GM06990 (cell line): Measurements from ENCODE around the gene ERC1.

Experiments
- DNase-seq: peaks from one replicate; pipeline ENCODE4 v3.0.0-alpha.2; 2011; ENCODE audit not compliant: insufficient read length; ENCODE audit errors: extremely low read depth
- H3K27me3 ChIP-seq: replicated peaks from 2 replicates; pipeline ENCODE4 v1.6.0; 2011; ENCODE audit warnings: low read length; ENCODE audit not compliant: control insufficient read depth, insufficient read depth
- H3K36me3 ChIP-seq: 2 replicates; pipeline ENCODE4 v1.5.1; 2011; ENCODE audit warnings: low read length; ENCODE audit not compliant: control insufficient read depth, insufficient read depth
- H3K4me3 ChIP-seq: replicated peaks from 2 replicates; pipeline ENCODE4 v1.5.1; 2011; ENCODE audit warnings: low read depth, mild to moderate bottlenecking, control low read depth, low read length
- TF ChIP-seq, protein P1 (sequence below): IDR thresholded peaks from 2 replicates; pipeline ENCODE4 v1.5.1; 2011; ENCODE audit warnings: low read length, control low read depth, mild to moderate bottlenecking, inconsistent platforms; ENCODE audit not compliant: insufficient read depth, poor library complexity, severe bottlenecking

ERC1 gene

DNA sequence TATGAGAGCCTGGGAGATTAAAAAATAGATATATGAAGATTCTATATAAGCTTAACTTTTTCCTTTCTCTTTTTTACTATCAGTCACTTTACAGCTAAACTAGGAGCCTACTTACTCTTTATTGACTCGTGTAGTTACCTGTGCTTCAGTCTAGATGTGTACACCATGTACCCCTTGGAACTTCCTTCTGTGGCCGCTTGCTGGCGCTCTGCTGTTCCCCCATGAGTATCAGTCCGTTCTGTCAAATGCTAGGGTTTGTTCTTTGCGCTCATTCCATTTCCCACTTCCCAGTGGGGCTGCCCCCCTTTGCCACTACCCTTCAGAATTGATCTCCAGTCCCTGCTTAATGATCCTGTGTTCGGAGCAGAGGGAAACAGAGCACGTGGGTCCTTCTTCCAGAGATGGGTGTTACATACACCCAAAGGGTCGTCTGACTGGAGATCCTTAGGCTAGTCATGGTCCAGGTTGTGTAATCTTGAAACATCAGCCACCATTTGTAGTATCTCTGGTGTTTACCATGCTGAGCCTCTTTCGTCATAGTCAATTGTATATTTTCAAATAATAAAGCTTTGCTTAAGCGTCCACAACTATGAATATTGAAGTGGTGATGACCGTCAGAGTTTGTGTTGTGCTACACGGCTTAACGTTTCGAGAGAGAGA is 443.4 kb downstream of the ERC1 start:
- TF ChIP-seq, protein P1, sequence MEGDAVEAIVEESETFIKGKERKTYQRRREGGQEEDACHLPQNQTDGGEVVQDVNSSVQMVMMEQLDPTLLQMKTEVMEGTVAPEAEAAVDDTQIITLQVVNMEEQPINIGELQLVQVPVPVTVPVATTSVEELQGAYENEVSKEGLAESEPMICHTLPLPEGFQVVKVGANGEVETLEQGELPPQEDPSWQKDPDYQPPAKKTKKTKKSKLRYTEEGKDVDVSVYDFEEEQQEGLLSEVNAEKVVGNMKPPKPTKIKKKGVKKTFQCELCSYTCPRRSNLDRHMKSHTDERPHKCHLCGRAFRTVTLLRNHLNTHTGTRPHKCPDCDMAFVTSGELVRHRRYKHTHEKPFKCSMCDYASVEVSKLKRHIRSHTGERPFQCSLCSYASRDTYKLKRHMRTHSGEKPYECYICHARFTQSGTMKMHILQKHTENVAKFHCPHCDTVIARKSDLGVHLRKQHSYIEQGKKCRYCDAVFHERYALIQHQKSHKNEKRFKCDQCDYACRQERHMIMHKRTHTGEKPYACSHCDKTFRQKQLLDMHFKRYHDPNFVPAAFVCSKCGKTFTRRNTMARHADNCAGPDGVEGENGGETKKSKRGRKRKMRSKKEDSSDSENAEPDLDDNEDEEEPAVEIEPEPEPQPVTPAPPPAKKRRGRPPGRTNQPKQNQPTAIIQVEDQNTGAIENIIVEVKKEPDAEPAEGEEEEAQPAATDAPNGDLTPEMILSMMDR, result no peak
- no peak for DNase-seq
- Histone ChIP-seq H3K27me3 (no peaks in the 10 kb centered on the region), H3K36me3 (no peaks in the 10 kb centered on the region), H3K4me3 (no peak overlapping the region)

DNA sequence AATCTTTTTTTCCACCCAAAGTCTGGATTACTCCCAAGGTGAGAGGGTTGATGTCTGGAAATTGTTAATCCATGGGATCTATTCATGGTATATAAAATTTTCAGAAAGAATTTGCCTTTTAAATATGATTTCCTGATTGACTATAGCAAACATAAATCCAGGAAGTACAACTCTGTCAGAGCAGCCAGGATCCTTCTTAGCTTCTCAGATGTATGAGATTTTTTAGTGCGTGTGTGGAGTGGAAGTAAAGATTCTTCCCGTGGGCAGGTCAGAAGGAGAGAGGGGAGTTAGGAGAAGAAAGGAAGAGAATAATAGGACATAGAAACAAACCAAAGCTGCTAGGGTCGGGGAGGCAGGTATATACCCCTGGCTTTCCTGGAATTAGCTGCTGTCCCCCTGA is 444.0 kb downstream of the ERC1 start:
- no peak overlapping the region for H3K4me3 ChIP-seq

DNA sequence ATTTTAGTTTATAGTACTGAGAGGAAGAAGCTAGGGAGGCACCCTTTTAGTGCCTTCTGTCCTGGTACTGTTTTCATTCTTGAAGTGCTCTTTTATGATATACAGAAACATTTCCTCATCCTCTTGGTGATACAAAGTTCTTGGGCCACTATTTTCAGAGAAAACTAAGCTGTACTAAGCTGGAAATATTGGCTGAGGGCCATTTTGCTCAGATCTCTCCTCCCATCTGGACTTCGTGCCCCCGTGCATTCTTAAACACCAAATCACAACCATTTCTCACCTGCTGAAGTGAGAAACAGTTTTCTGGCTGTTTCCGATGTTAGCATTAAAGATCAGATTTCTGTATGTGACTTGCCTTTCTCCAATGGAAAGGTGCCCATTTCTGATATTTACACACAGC is 444.4 kb downstream of the ERC1 start:
- Histone ChIP-seq H3K4me3 (no peak overlapping the region), H3K36me3 (no peaks in the 10 kb centered on the region), H3K27me3 (no peaks in the 10 kb centered on the region)
- no peak for DNase-seq
- TF ChIP-seq, protein P1, result no peak

More for the DNA sequence above, 444.0 kb downstream of the ERC1 start:
- no peak for DNase-seq
- Histone ChIP-seq H3K27me3 (no peaks in the 10 kb centered on the region), H3K36me3 (no peaks in the 10 kb centered on the region)
- TF ChIP-seq, protein P1, result no peak

DNA sequence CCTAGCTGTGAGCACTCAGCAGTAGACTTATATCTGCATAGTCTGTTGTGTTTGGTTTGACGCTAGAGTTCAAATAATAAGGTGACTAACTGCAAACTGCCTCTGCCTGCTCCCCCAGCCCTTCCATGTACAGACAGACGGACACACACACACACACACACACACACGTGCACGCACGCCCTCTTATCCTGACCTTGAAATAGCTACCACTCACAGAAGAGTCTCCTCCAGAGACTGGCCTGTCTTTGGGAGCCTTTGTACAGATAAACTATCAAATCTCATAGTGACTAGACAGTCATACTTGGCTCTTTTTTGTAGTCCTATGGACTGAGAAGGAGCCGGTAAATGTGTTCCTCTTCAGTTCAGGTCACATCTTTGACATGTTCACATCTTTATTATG is 445.0 kb downstream of the ERC1 start:
- no peak for DNase-seq
- TF ChIP-seq, protein P1, result no peak
- no peaks in the 10 kb centered on the region for H3K36me3 ChIP-seq
- H3K27me3 ChIP-seq, result no peaks in the 10 kb centered on the region
- no peak overlapping the region for H3K4me3 ChIP-seq

DNA sequence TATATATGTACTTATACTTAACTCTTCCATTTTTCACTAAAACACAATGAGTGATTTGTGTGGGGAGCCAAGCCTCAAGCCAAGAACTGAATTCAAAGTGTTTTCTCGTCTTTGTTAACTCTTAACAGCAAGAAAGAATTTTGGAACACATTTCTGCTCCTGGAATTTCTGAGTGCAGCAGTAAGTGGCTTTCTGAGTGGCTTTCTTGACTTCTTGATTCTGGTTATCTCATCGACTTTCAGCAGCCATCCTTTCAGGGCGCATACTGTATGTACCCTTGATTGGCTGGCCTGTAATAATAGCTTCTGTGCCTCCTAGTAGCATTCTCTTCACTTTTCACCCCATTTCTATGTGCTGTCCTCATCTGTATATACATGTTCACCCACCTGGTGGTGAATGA is 446.0 kb downstream of the ERC1 start:
- Histone ChIP-seq H3K36me3 (no peaks in the 10 kb centered on the region), H3K4me3 (no peak overlapping the region), H3K27me3 (no peaks in the 10 kb centered on the region)
- TF ChIP-seq, protein P1, result no peak
- DNase-seq, result no peak

DNA sequence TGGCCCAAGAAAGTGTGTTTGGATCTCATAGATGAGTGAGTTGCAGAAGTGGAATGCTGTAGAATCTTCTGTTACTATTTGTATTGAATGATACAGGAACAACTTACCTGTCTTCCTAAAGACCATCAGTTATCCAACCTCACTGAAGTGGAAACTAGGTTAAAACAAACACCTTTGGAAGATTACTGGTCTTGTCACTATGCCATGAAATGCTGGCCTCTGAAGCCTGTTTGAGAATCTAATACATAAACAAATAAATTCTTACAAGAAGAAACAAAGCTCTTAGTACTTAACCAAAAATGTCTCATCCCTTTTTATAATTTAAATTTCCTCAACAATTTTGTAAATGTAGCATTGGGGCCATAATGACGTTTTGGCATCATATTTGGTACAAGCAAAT is 448.2 kb downstream of the ERC1 start:
- Histone ChIP-seq H3K36me3 (no peaks in the 10 kb centered on the region), H3K4me3 (no peak overlapping the region), H3K27me3 (no peaks in the 10 kb centered on the region)
- TF ChIP-seq, protein P1, result no peak
- no peak for DNase-seq
